GM21526 (cell line): ENCODE data around the gene XRCC3.

Source experiments
- ATAC-seq: cut with Tn5 transposase; IDR thresholded peaks from one replicate; pipeline ENCODE4 v1.9.1; 2021; ENCODE audit warnings: moderate library complexity; ENCODE audit not compliant: unreplicated experiment, low FRiP score

The XRCC3 gene

DNA sequence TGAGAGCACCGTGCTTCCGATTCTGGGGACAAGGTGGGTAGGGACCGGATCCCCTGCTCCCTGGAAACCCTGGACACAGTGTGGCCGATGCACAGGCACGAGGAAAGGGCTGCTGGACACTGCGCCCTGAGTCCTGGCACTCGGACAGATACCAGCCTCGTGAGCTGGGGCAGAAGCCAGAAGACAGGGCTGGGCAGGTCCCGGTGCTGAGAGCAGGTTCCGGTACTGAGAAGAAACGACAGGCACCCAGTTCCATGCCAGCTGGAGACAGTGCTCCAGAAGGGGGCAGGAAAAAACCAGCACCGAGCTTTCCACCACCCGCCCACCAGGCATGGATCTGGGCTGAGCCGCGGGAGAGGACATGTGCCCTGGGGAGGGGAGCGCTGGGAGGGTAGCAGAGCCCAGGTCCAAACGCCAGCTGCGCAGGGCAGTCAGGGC is 6.5 kb downstream of the XRCC3 start:
- ATAC-seq, result no peak

DNA sequence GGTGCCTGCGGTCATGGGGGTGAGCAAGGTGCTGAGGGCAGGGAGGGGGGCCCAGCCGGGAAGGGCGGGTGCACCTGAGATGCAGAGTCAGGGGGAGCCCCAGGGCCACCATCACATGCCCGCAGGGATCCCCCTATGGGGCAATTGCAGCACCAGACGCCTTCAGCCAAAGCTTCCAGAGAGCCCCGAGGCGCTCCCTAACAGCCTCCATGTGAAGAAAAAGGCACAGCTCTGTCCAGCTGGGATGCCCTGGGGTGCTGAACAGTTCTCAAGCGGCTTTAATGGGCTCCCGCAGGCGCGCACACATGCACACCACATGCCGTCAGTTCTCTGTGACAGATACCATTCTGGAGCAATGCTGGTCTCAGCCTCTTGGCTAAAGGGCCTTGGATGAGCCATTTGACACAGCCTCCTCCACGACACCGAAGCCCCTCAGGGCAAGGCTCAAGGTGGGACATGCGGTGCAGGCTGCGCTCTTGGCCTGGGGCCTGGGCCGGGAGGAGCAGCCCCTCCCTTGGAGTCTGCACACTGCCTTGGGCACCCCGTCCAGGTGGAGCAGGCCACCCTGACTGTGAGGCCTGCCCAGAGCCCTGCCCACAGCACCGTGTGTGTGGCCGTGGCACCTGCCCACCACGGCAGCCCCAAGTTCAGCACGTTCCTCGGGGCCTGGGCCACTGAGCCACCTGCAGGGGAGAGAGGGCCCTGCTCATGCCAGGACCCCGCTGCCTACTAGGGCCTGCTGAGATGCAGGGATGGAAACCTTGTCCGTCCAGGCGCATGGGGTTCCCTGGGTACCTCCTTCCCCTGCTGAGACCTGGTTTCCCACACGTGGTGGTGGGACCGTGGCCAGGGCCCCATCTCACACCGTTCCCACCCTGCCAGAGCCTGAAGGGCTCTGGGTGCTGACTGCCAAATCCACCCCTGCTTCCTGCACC is 7.7 kb downstream of the XRCC3 start:
- ATAC-seq, result no peak

DNA sequence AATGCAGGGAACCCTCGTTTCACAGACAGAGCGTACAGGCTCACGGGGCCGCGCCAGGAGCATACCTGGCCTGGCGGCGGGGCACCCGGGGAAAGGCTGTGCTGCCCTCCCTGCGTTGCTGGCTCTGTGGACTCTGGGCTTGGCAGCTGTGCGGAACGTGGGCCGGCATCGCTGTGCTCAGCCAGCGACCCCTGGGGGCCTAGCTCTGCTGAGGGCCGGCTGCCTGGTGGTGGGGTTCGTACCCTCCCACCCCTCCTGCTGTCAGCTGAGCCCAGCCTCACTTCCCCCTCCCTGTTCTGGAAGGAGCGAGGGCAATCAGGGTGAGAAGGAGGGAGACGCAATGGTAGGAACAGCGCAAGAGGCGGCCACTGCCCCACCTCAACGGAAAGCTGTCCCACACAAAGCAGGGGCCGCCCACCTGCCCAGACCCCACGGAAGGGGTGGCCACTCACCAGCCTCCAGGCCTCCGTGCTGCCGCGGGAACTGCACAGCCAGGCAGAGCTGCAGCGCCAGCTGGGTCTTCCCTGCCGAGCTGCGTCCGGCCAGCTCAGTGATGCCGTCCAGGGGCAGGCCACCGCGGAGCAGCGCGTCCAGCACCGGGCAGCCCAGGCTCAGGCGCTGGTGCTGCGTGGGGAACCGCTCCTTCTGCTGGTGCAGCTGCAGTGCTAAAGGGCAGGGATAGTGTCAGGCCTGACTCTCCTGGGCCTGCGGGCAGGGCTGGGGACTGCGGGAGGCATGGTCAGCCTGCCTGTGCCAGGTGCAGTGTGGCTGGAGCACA is 8.5 kb downstream of the XRCC3 start:
- no peak for ATAC-seq

DNA sequence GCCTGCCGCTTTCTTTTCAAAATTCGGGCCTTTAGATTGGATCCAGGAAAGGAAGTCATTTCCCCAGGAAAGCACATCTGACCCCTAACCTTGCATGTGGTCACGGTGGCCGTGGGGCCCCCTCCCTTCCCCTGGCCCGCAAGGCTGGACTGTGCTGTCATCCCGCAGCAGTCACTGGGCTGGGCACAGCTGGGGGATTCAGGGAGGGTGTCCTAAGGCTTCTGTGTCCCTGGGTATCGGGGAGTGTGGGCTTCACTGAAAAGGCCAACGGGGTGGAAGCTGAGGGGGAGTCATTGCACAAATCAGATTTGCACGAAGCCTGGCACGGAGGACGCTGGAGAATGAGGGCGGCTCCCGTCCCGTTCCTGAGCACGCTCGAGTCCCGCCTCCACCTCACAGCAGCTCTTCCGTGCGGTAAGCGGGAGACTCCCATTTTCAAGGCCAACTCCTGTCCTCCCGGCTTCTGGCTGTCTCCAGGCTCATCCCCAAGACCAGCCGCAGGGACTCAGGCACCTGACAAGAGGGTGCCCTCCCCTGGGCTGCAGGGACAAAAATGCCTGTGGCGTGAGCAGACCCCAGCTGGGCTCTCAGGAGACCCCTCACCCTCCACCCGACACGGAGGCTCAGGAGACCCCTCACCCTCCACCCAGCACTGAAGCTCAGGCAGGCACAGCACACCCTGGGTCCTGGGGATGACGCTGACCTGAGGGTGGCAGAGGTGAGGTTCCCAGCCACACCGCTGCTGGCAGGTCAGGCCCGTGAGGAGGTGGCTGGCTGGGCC is 9.6 kb downstream of the XRCC3 start:
- ATAC-seq, result no peak

- ATAC-seq, result no peak
Measured at GRCh38 chr14:103705118-103705503, 10.1 kb downstream of the XRCC3 start.

GRCh38 chr14:103704708-103705107 is 10.5 kb downstream of the XRCC3 start:
- ATAC-seq, result no peak

DNA sequence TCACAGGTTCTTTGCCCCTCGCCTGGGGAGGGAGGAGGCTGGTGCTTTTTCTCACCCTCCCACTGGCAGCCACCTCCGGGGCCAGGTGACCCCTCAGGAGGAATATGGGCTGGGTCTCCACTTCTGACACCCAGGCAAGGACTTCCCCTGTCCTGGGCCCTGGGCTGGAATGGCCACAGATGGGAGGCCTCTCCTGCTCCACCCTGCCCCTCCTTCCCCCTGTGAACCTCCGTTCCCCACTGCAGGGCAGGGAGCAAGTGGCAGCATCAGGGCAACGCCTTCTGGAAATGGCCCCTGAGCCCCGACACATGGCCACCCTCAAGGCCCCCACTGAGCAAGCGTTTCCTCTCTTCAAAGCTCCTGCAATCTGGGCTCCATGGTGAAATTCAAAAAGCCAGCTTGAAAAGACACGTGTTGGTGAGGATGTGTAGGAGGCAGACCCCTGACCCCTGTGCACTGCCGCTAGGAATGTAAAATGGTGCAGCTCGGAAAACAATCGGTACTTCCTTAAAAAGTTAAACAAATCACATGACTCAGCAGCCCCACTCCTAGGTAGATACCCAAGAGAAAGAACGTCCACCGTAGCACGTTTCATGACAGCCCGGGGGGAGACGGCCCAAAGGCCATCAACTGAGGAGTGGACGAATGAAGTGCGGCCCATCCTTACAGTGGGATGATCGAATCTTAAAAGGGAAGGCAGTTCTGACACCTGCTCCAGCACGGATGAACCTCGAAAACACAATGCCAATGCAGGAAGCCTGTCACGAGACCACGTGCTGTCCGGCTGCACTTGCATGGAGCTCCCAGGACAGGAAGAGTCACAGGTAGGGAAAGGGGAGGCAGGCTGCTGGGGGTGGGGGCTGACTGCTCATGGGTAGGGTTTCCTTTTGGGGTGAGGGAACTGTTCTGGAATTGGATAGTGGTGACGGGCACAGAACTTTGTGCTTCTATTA is 11.5 kb downstream of the XRCC3 start:
- ATAC-seq, result no peak

DNA sequence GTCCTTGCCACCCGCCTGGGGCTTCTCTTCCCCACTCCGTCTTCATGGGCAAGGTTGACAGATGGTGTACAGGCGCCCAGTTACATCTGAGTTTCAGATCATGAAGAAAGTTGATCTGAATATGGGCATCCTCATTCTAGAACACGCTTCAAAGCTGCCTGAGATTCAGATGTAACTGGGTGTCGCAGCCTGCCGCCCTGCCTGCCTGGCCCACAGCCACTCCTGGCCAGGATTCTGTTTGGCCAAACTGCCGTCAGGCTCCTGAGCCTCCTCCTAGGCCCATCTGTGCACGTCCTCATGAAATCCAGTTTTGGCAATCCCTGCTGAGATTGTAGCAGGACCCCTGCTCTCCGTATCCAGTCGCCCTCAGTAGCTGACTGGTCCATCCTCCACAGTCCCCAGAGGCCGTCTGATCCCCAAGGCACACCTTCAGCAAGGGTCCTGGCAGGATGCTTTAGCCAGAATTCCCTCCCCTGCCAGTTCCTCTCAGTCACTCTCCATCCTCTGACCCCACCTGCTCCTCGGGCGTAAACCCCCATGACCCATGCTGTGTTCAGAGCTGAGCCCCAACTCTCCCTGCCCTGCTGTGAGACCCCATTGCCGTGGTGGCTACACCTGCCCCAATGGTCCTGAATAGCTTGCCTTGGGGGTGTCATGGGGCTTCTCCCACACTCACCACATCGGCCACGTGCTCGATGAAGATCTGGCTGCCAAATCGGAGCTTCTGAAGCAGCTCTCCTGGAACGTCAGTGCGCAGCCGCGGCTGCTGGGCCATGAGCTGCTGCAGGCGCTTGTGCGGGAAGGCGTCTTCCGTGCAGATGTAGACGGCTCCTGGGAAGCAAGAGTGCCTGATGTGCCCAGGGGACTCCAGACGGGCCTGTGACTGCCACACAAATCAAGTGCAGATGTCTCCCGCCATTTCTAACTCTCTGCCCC is 12.5 kb downstream of the XRCC3 start:
- no peak for ATAC-seq

- ATAC-seq, result no peak
Measured at GRCh38 chr14:103702095-103702494, 13.2 kb downstream of the XRCC3 start.

DNA sequence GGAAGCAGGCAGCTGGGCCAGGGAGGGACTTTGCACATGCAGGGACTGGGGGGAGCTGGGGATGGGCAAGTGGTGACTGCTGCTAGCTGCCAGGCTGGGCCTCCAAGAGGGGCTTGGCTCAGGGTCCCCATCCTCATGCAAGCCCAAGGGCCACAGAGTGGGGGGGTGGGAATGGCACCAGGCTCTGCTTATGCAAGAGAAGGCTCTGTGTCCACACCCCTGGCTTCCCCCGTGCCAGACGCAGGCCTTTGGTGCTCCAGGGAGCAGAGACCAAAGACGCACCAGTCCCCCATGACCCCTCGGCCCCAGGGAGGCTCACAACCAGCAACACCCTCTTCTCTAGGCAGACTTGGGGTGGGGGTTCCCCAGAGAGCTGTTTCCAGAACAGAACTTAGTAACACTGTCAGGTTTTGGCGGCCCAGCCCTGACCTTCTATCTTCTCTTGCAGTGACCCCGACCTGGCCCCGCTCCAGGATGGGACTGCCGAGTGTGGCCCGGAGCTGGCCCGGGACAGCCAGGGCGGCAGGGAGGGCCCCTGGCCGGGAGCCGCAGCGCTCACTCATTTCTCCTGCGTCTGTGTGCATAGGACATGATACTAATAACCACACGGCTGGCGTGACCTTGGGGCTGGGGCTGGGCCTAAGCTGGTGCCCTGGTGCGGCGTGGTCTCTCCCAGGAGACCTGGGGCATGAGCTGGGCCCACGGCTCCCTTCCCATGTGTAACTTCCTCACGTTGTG is 14.3 kb downstream of the XRCC3 start:
- ATAC-seq, result no peak

DNA sequence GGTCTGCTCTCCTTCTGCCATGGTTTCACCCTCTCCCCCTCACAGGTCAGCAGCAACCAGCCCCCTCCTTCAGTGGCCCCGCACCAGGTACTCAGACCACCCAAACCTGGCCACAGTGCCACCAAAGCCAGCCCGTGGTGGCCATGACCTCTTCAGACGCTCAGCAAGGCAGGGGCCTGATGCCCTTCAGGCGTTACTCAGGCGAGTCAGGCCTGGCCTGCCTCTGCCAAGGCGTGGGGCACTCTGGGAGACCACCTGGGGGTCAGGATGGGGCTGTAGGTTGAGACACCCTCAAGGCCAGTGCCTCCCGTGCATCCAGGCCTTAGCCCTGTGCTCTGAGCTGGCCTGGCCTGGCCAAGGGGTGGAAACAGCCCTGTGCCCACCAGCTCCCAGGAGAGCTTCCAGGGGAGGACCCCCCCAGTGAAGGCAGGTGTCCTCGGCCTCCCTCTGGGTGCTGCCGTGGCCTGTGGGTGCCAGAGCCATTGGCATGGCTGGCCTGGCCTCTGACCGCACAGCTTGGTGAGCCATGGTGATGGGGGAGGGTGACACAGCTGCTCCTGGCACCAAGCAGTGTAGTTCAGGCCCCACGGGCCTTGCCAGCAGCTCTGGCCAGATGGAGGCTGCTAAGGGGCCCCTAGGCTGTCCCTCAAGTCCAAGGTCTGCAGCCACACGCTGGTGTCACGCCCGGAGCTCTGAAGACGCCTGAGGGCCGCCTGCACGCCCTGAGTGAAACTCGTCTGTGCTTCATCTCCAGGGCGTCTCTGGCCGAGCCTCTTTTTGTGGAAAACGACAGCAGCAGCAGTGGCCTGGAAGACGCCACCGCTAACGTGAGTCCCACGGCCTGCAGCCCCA is 15.1 kb downstream of the XRCC3 start:
- ATAC-seq, result no peak

- ATAC-seq, result no peak
Measured at GRCh38 chr14:103699261-103699661, 16.0 kb downstream of the XRCC3 start.

GRCh38 chr14:103698380-103699260 is 16.6 kb downstream of the XRCC3 start:
- no peak for ATAC-seq

- no peak for ATAC-seq
Measured at GRCh38 chr14:103697603-103698379, 17.5 kb downstream of the XRCC3 start.

GRCh38 chr14:103697206-103697602 is 18.0 kb downstream of the XRCC3 start:
- no peak for ATAC-seq
